Esophagus squamous epithelium (tissue), 5 donors: Measurements from ENCODE around the gene DPP4. TPM values are rescaled to one million over a fixed set of nuclear protein-coding genes. Genes with fewer than 3 reads are reported as not detected.

ENCODE experiments used
- DNase-seq: peaks from one replicate; lab custom pipeline; 2025; lab: John Stamatoyannopoulos, UW
- H3K27ac ChIP-seq, 4 donors: fragments of 200-600 bp; sonication (generic); one replicate each; pipeline ENCODE4 v1.5.1; 2016 to 2019; ENCODE audit warnings: mild to moderate bottlenecking in 1 of 4
- H3K27me3 ChIP-seq, 4 donors: fragments of 200-600 bp; sonication (generic); 1 replicate in 3 of 4; 2 replicates in 1 of 4; pipeline versions ENCODE4 v1.5.1 to v1.6.0; 2017 to 2021; ENCODE audit warnings: antibody characterized with exemption in 1 of 4
- H3K36me3 ChIP-seq, 3 donors: fragments of 200-600 bp; sonication (generic); one replicate each; pipeline ENCODE4 v1.5.1; 2016 to 2019
- H3K4me1 ChIP-seq, 3 donors: fragments of 200-600 bp; sonication (generic); one replicate each; pipeline ENCODE4 v1.5.1; 2017 to 2019
- H3K4me3 ChIP-seq, 4 donors: fragments of 200-600 bp; sonication (generic); 1 replicate in 3 of 4; 2 replicates in 1 of 4; pipeline ENCODE4 v1.5.1; 2016 to 2019; ENCODE audit warnings: mild to moderate bottlenecking in 2 of 4, moderate library complexity in 1 of 4
- H3K9me3 ChIP-seq, 3 donors: fragments of 200-600 bp; sonication (generic); one replicate each; pipeline ENCODE4 v1.5.1; 2016 to 2019
- CTCF ChIP-seq, 6 experiments: fragments of 450-650 bp in 4 of 6; fragments of 200-600 bp in 2 of 6; sonication (generic) in 2 of 6; IDR thresholded peaks; one replicate each; pipeline ENCODE4 v1.5.1; 2016 to 2019; ENCODE audit warnings: antibody characterized with exemption in 6 of 6, mild to moderate bottlenecking in 4 of 6, moderate library complexity in 4 of 6
- POLR2A ChIP-seq, 4 donors: fragments of 450-650 bp; IDR thresholded peaks; one replicate each; pipeline ENCODE4 v1.6.1; 2017; ENCODE audit warnings: antibody characterized with exemption in 4 of 4, mild to moderate bottlenecking in 4 of 4, moderate library complexity in 3 of 4
- WGBS, 2 donors: methylation state at CpG; one replicate each; pipeline ENCODE4 v1.1.5; 2018; 5-methylcytosine and 5-hydroxymethylcytosine counted together
- intact Hi-C: fragments of 100-400 bp; cut with DNase I; formaldehyde crosslinking; loops from one replicate; pipeline ENCODE4 v1.15.0; 2022
- total RNA-seq, 4 donors: library from RNA; depleted of rRNA; stranded (reverse); fragments of >200 nt; gene quantifications; one replicate each; pipeline ENCODE4 v1.1.0, GENCODE V29; 2016
- donor health status: DM: yes; HTN: yes; CAD: no.

DPP4 gene
- total RNA-seq, 4 donors from 2014 or later: 0.97 to 3.1 (median 3.0) TPM; not detected in 1

- H3K27ac ChIP-seq: no peak overlapping the region
- TF ChIP-seq CTCF (IDR thresholded peaks at IDR 0.05) (no peak), POLR2A (IDR thresholded peaks at IDR 0.05) (no peak)
- no peak overlapping the region for H3K4me3 ChIP-seq
- intact Hi-C loops: no loop called here
- no peak for DNase-seq
- peaks cover 0 to 4% (median under 1%) of the 10 kb centered on the region in 3 donors for H3K4me1 ChIP-seq
- H3K27me3 ChIP-seq: peaks cover 0 to 22% (median 1%) of the 10 kb centered on the region in 4 donors
- no peaks in the 10 kb centered on the region for H3K36me3 ChIP-seq
- 74 to 77% methylated on average over 2 of the region's 2 CpGs for WGBS, 2 donors
- peaks cover 0 to 22% (median 14%) of the 10 kb centered on the region in 3 donors for H3K9me3 ChIP-seq
Measured at GRCh38 chr2:162079514-162079913, 5.5 kb upstream of the DPP4 start.

GRCh38 chr2:162075689-162076132 lies 1.7 kb upstream of the DPP4 start:
- Histone ChIP-seq H3K36me3 (no peaks in the 10 kb centered on the region), H3K27ac (no peak overlapping the region), H3K9me3 (peaks cover 0 to 22% (median 14%) of the 10 kb centered on the region in 3 donors), H3K4me3 (no peak overlapping the region), H3K27me3 (peaks cover 0 to 41% (median 3%) of the 10 kb centered on the region in 4 donors), H3K4me1 (peaks cover 0 to 28% (median 4%) of the 10 kb centered on the region in 3 donors)
- intact Hi-C loops: no loop called here
- 85 to 100% methylated on average over 2 of the region's 2 CpGs for WGBS, 2 donors
- TF ChIP-seq CTCF (IDR thresholded peaks at IDR 0.05) (no peak), POLR2A (IDR thresholded peaks at IDR 0.05) (no peak)
- no peak for DNase-seq

GRCh38 chr2:162074928-162075688 lies 1.1 kb upstream of the DPP4 start:
- WGBS, 2 donors: 65 to 66% methylated on average over 5 to 6 of the region's 6 CpGs
- Histone ChIP-seq H3K27ac (no peak overlapping the region), H3K36me3 (no peaks in the 10 kb centered on the region), H3K9me3 (peaks cover 0 to 22% (median 14%) of the 10 kb centered on the region in 3 donors), H3K27me3 (peaks cover 0 to 41% (median 3%) of the 10 kb centered on the region in 4 donors), H3K4me1 (peaks cover 0 to 32% (median 4%) of the 10 kb centered on the region in 3 donors), H3K4me3 (no peak overlapping the region)
- no peak for DNase-seq
- intact Hi-C loops: no loop called here
- no peak for TF ChIP-seq CTCF (IDR thresholded peaks at IDR 0.05)
- no peak for TF ChIP-seq POLR2A (IDR thresholded peaks at IDR 0.05)

DNA sequence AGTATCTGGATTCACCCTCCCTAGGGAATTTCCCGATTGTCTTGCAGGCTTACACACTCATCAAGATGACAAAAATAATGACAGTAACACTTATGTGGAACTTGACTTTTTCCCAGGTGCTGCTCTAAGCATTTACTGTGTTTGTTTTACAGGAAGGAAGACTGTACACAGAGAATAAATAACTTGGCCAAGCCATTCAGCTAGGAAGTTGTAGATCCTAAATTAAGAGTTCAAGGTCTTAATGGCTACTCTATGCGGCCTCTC lies 549 bp upstream of the DPP4 start:
- H3K4me3 ChIP-seq: peak overlapping the region in 3 of 4 donors; percentile 44 to 75 (median 56)
- TF ChIP-seq POLR2A (IDR thresholded peaks at IDR 0.05) (no peak), CTCF (IDR thresholded peaks at IDR 0.05) (no peak)
- peaks cover 0 to 41% (median 3%) of the 10 kb centered on the region in 4 donors for H3K27me3 ChIP-seq
- H3K27ac ChIP-seq: no peak overlapping the region
- no peaks in the 10 kb centered on the region for H3K36me3 ChIP-seq
- 44 to 46% methylated on average over 2 of the region's 2 CpGs for WGBS, 2 donors
- peaks cover 0 to 32% (median 4%) of the 10 kb centered on the region in 3 donors for H3K4me1 ChIP-seq
- DNase-seq: no peak
- intact Hi-C loops: no loop called here
- peaks cover 0 to 17% (median 10%) of the 10 kb centered on the region in 3 donors for H3K9me3 ChIP-seq
